BJ (cell line): Measurements from ENCODE around the gene RPUSD2. TPM values are rescaled to one million over a fixed set of nuclear protein-coding genes. Genes with fewer than 3 reads are reported as not detected.

Source experiments
- CTCF ChIA-PET: fragments of 350-600 bp; formaldehyde crosslinking; extraction: SDS; loops from one replicate; lab custom pipeline; 2021; ENCODE audit warnings: antibody characterized with exemption, inconsistent platforms; lab: Yijun Ruan, JAX
- POLR2A ChIA-PET: fragments of 300-600 bp; sonication (Branson Sonifier 250); formaldehyde crosslinking; extraction: SDS; loops from one replicate; lab custom pipeline; 2021; ENCODE audit warnings: antibody characterized with exemption; lab: Charles Lee
- DNase-seq: peaks from one replicate; pipeline ENCODE4 v3.0.0-alpha.2; 2011; ENCODE audit warnings: low read depth
- H3K27me3 ChIP-seq: 2 replicates; pipeline ENCODE4 v1.6.0; 2011; ENCODE audit warnings: low read length; ENCODE audit not compliant: control insufficient read depth, insufficient read depth
- H3K36me3 ChIP-seq: 2 replicates; pipeline ENCODE4 v1.5.1; 2011; ENCODE audit warnings: low read length; ENCODE audit not compliant: control insufficient read depth, insufficient read depth
- H3K4me3 ChIP-seq: 2 replicates; pipeline ENCODE4 v1.5.1; 2011; ENCODE audit warnings: low read depth, mild to moderate bottlenecking, control low read depth, low read length
- polyA plus RNA-seq: library from polyadenylated mRNA; depleted of rRNA; stranded (reverse); fragments of >200 nt; gene quantifications from 2 replicates; pipeline ENCODE4 v1.2.3, GENCODE V29; 2011
- TF ChIP-seq, protein P1 (sequence below): IDR thresholded peaks from 2 replicates; pipeline ENCODE4 v1.5.1; 2011; ENCODE audit warnings: low read depth, mild to moderate bottlenecking, control low read depth, inconsistent platforms, low read length, moderate library complexity; ENCODE audit not compliant: insufficient read depth

RPUSD2 gene
- polyA plus RNA-seq, 1 experiment: 9.3 TPM

GRCh38 chr15:40591389-40591788, 22.3 kb downstream of the RPUSD2 start:
- no peak for DNase-seq
- H3K36me3 ChIP-seq: no peaks in the 10 kb centered on the region
- POLR2A ChIA-PET: no interaction called here
- H3K4me3 ChIP-seq: no peak overlapping the region
- no peaks in the 10 kb centered on the region; the same call in 1 of the 2 replicates for H3K27me3 ChIP-seq
- CTCF ChIA-PET: interaction anchor here (0.6 to 3.7 kb wide), 7 partner anchors 11 to 799 kb away, joined by 3 to 16 read pairs (median 4); partner anchors contain the start of gene VPS18
- TF ChIP-seq, protein P1, sequence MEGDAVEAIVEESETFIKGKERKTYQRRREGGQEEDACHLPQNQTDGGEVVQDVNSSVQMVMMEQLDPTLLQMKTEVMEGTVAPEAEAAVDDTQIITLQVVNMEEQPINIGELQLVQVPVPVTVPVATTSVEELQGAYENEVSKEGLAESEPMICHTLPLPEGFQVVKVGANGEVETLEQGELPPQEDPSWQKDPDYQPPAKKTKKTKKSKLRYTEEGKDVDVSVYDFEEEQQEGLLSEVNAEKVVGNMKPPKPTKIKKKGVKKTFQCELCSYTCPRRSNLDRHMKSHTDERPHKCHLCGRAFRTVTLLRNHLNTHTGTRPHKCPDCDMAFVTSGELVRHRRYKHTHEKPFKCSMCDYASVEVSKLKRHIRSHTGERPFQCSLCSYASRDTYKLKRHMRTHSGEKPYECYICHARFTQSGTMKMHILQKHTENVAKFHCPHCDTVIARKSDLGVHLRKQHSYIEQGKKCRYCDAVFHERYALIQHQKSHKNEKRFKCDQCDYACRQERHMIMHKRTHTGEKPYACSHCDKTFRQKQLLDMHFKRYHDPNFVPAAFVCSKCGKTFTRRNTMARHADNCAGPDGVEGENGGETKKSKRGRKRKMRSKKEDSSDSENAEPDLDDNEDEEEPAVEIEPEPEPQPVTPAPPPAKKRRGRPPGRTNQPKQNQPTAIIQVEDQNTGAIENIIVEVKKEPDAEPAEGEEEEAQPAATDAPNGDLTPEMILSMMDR: no peak

DNA sequence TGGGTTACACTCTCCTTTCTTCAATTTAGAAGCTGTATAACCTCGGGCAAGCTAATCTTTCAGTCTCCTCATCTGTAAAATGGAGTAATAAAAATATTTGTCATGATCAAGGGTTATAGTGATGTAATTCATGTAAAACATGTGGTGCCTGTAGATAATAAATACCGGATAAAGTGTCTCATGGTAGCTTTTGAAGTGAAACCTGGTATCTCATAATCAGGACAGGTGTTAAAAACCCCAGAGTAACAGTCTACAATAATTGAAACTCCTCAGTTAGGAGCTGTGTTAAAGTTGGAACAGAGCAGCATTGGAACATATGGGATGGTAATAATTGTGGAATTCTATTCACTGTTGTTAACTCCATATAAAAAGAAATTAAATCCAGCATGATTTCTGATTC, 24.1 kb downstream of the RPUSD2 start:
- TF ChIP-seq, protein P1: no peak
- ChIA-PET POLR2A (interaction anchor here (0.5 kb wide), 1 partner anchor 414 kb away, joined by 8 read pairs; no protein-coding TSS in a partner anchor), CTCF (interaction anchor here (0.8 to 2.2 kb wide), 3 partner anchors 22 to 301 kb away, joined by 3 to 6 read pairs (median 3); partner anchors contain the start of gene VPS18)
- DNase-seq: no peak
- H3K27me3 ChIP-seq: no peaks in the 10 kb centered on the region; the same call in 1 of the 2 replicates
- no peaks in the 10 kb centered on the region for H3K36me3 ChIP-seq
- H3K4me3 ChIP-seq: no peak overlapping the region

GRCh38 chr15:40593588-40594428, 24.7 kb downstream of the RPUSD2 start, which contains the start of gene KNL1:
TSS of gene KNL1 (plus strand) at chr15:40594249. CDS start at chr15:40602932, 8,683 bp downstream.
- Histone ChIP-seq H3K4me3 (peak within 1 kb of the TSS; percentile 91), H3K36me3 (no peaks in the 10 kb centered on the region), H3K27me3 (no peaks in the 10 kb centered on the region; the same call in 1 of the 2 replicates)
- DNase-seq: peak; percentile 93
- ChIA-PET POLR2A (no interaction called here), CTCF (interaction anchor here (0.8 to 2.2 kb wide), 3 partner anchors 22 to 300 kb away, joined by 3 to 6 read pairs (median 3); partner anchors contain the start of gene VPS18)
- TF ChIP-seq, protein P1: no peak

DNA sequence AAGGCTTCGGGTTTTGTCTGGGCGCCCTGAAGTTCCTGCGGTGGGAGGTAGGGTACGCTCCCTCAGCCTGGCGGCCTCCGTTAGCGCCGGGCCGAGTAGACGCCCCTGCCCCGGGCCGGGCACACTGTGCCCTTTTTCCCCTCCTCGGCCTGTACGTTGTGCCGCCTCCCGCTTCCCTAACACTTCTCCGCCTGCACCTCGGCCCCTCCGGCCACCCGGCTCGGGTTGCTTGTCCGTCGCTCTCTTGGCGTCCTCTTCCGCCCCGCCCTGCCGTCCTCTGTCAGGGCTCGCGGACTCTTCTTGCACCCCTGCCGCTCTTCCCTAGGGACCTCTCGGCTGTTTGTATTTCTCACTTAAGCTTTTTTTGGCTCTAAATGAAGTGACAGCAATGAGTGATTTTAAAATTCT, 25.3 kb downstream of the RPUSD2 start:
- CTCF ChIA-PET: no interaction called here

More for the DNA sequence above, 25.3 kb downstream of the RPUSD2 start:
- POLR2A ChIA-PET: no interaction called here
- H3K27me3 ChIP-seq: no peaks in the 10 kb centered on the region
- DNase-seq: peak; percentile 6
- H3K4me3 ChIP-seq: peak overlapping the region; percentile 91
- TF ChIP-seq, protein P1: peak; percentile 32; the same call in 1 of the 2 replicates
- H3K36me3 ChIP-seq: no peaks in the 10 kb centered on the region
